ENCODE results near the gene TLE6. TPM values are rescaled to one million over a fixed set of nuclear protein-coding genes. Genes with fewer than 3 reads are reported as not detected.

The TLE6 gene
- total and polyA plus RNA-seq, 2 of the 4 experiments (the other 2 are of a cell fraction): under 0.01 to 0.17 TPM

DNA sequence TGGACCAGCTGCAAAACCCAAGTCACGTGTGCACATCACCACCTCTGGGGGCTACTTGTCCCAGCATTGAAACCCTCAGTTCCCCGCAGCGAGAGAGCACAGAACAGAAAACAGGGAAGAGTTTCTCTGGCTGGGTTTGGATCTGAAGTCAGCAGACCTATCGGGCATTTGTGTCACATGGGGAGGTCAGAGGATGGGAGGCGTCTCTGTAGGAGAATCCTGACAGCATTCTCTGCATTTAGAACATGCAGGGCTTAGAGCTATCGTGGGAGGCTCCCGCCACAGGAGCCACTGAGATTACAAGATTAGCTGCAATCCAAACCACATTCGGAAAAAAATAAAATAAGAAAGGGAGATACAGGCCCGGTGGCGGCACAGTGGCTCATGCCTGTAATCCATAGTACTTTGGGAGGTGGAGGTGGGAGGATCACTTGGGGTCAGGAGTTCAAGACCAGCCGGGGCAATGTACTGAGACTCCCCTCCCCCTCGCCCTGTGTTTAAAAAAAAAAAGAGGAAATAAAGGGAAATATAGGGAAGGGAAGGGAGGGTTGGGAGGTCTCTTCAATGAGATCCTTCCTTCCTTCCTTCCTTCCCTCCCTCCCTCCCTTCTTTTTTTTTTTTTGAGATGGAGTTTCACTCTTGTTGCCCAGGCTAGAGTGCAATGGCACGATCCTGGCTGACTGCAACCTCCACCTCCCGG is 2.9 kb upstream of the TLE6 start:
- Histone ChIP-seq H3K79me1 (ENCODE audit: low read depth in 1 of 2, low read length in 2 of 2) (no peaks in the 10 kb centered on the region), H3K4me2 (ENCODE audit: low read depth, low read length) (no peak overlapping the region), H3K27ac (ENCODE audit: insufficient read depth, low read length) (no peak overlapping the region), H3K14ac (replicated peaks; ENCODE audit: low read depth, low read length) (no peak overlapping the region), H3K36me3 (ENCODE audit: control insufficient read depth, insufficient read depth, low read length) (no peaks in the 10 kb centered on the region), H4K20me1 (ENCODE audit: insufficient read depth, low read length) (no peaks in the 10 kb centered on the region), H2BK120ac (ENCODE audit: low read depth, low read length) (no peak overlapping the region), H3K56ac (ENCODE audit: extremely low read depth, insufficient read depth, low read length) (no peak overlapping the region), H3K9me3 (ENCODE audit: control insufficient read depth, insufficient read depth, low read length) (no peaks in the 10 kb centered on the region), H3K9ac (ENCODE audit: low read depth, low read length) (no peak overlapping the region), H4K91ac (ENCODE audit: insufficient read depth, low read depth, low read length) (no peak overlapping the region), H3K4ac (ENCODE audit: low read depth, low read length) (no peak overlapping the region), H2AFZ (replicated peaks; ENCODE audit: low read length, poor library complexity) (no peak overlapping the region), H3K4me3 (ENCODE audit: insufficient read depth, low read depth, low read length) (no peak overlapping the region), H3K23ac (ENCODE audit: low read depth, low read length) (no peak overlapping the region), H2AK5ac (ENCODE audit: low read depth, low read length) (no peak overlapping the region), H3K4me1 (ENCODE audit: control insufficient read depth, insufficient read depth, low read length) (peaks cover 8% of the 10 kb centered on the region), H3K27me3 (ENCODE audit: control insufficient read depth, insufficient read depth, low read length) (no peaks in the 10 kb centered on the region), H3K9me1 (ENCODE audit: insufficient read depth, low read length) (0 out of 2 replicates have a peak, but pooled peaks cover 6% of the 10 kb centered on the region), H4K5ac (ENCODE audit: low read depth, low read length) (no peak overlapping the region), H4K8ac (ENCODE audit: low read depth in 2 of 2, low read length in 2 of 2) (no peak overlapping the region), H2BK15ac (ENCODE audit: low read depth, low read length) (no peak overlapping the region), H2BK5ac (ENCODE audit: low read depth, low read length, poor library complexity, severe bottlenecking) (no peak overlapping the region), H2BK20ac (ENCODE audit: low read depth, low read length) (no peak overlapping the region), H3K18ac (ENCODE audit: low read depth, low read length) (no peak overlapping the region), H2AK9ac (replicated peaks; ENCODE audit: low read depth, low read length, poor library complexity) (no peak overlapping the region)
- ATAC-seq (ENCODE audit: low read depth) (no peak), DNase-seq (no peak)
- BruUV-seq (replicated peaks): no TSS peak
- TF ChIP-seq MAZ (IDR thresholded peaks at IDR 0.05; ENCODE audit: borderline replicate concordance, low read depth, low read length): no peak
- no peak for TF ChIP-seq RAD21 (IDR thresholded peaks at IDR 0.05; ENCODE audit: low read length)
- TF ChIP-seq, protein P1, sequence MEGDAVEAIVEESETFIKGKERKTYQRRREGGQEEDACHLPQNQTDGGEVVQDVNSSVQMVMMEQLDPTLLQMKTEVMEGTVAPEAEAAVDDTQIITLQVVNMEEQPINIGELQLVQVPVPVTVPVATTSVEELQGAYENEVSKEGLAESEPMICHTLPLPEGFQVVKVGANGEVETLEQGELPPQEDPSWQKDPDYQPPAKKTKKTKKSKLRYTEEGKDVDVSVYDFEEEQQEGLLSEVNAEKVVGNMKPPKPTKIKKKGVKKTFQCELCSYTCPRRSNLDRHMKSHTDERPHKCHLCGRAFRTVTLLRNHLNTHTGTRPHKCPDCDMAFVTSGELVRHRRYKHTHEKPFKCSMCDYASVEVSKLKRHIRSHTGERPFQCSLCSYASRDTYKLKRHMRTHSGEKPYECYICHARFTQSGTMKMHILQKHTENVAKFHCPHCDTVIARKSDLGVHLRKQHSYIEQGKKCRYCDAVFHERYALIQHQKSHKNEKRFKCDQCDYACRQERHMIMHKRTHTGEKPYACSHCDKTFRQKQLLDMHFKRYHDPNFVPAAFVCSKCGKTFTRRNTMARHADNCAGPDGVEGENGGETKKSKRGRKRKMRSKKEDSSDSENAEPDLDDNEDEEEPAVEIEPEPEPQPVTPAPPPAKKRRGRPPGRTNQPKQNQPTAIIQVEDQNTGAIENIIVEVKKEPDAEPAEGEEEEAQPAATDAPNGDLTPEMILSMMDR (conservative IDR thresholded peaks at IDR 0.05; ENCODE audit: low read depth, low read length): no peak
- TF ChIP-seq RCOR1 (IDR thresholded peaks at IDR 0.05; ENCODE audit: insufficient replicate concordance, low read length): no peak
- no peak for TF ChIP-seq RFX5 (IDR thresholded peaks at IDR 0.05; ENCODE audit: low read depth, low read length)
- TF ChIP-seq MAFK (IDR thresholded peaks at IDR 0.05; ENCODE audit: low read depth, low read length): no peak
- TF ChIP-seq, protein P2, sequence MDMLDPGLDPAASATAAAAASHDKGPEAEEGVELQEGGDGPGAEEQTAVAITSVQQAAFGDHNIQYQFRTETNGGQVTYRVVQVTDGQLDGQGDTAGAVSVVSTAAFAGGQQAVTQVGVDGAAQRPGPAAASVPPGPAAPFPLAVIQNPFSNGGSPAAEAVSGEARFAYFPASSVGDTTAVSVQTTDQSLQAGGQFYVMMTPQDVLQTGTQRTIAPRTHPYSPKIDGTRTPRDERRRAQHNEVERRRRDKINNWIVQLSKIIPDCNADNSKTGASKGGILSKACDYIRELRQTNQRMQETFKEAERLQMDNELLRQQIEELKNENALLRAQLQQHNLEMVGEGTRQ (IDR thresholded peaks at IDR 0.05; ENCODE audit: low read depth, low read length): no peak
- TF ChIP-seq NFE2L2 (IDR thresholded peaks at IDR 0.05; ENCODE audit: low read depth, low read length): no peak
- no peak for TF ChIP-seq POLR2A (IDR thresholded peaks at IDR 0.05; ENCODE audit: low read depth, low read length)
- TF ChIP-seq BHLHE40 (IDR thresholded peaks at IDR 0.05; ENCODE audit: low read depth, low read length): no peak
- TF ChIP-seq SMC3 (IDR thresholded peaks at IDR 0.05; ENCODE audit: low read depth, low read length): no peak
- no peak for TF ChIP-seq CHD1 (IDR thresholded peaks at IDR 0.05; ENCODE audit: low read depth, low read length)
- TF ChIP-seq, protein P3, sequence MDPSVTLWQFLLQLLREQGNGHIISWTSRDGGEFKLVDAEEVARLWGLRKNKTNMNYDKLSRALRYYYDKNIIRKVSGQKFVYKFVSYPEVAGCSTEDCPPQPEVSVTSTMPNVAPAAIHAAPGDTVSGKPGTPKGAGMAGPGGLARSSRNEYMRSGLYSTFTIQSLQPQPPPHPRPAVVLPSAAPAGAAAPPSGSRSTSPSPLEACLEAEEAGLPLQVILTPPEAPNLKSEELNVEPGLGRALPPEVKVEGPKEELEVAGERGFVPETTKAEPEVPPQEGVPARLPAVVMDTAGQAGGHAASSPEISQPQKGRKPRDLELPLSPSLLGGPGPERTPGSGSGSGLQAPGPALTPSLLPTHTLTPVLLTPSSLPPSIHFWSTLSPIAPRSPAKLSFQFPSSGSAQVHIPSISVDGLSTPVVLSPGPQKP (IDR thresholded peaks at IDR 0.05; ENCODE audit: borderline replicate concordance, low read depth, low read length): no peak
- 20% methylated on average over 1 of the region's 14 CpGs; no CpG with 5 or more reads in 1 of the 2 experiments for WGBS, 2 experiments (ENCODE audit: extremely low coverage in 2 of 2, insufficient read length in 1 of 2)
- intact Hi-C loops (cut with micrococcal nuclease) (no loop called here), dilution Hi-C loops (cut with HindIII; ENCODE audit: low sequenced_read_pairs, unreplicated experiment) (no loop called here), in situ Hi-C loops (cut with MboI; ENCODE audit: low sequenced_read_pairs) (loop anchor here (25.0 kb wide), 1 partner anchor 513 kb away; the partner anchor contains the start of genes SMIM24 and SMIM44)
- ChIA-PET CTCF (no interaction called here), POLR2A (ENCODE audit: unreplicated experiment) (no interaction called here)
